DND-41 (cell line): ENCODE measurements around the gene DUSP15.
"Not testable (repeated sequence)": the region's sequence is repeated elsewhere in the genome, so short reads cannot be mapped to it uniquely, and the experiment has no call there.

Experiments used
- EZH2 ChIP-seq: IDR thresholded peaks from 3 replicates; pipeline ENCODE4 v1.6.1; 2012; ENCODE audit warnings: borderline replicate concordance, low read depth, mild to moderate bottlenecking, moderate library complexity, low read length, inconsistent platforms; ENCODE audit not compliant: severe bottlenecking
- TF ChIP-seq, protein P1 (sequence below): IDR thresholded peaks from 2 replicates; pipeline ENCODE4 v1.5.1; 2012; ENCODE audit warnings: borderline replicate concordance, low read length, moderate library complexity, mild to moderate bottlenecking; ENCODE audit not compliant: poor library complexity, severe bottlenecking; ENCODE audit errors: extremely low read depth

DNA sequence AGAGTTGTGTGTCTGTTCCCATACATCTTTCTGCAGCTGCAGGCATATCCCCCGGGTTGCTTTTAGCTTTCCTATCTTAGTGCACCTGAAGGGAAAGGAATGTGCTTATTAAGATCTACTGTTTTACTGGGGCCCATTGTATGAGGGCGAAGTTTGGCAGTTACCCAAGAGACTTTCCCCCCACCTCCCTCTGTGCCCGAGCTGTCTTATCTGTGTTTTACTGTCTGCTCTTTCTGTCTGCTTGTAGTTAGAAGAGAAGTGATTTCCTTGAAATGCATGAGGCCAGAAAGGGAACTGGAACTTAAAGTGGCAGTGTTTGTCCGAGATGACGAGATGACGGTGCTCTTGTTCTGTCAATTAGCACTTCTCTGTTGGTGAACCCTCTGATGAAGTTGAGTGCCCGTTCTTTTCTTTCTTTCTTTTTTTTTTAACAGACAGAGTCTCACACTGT is 47.7 kb upstream of the DUSP15 start:
- TF ChIP-seq, protein P1, sequence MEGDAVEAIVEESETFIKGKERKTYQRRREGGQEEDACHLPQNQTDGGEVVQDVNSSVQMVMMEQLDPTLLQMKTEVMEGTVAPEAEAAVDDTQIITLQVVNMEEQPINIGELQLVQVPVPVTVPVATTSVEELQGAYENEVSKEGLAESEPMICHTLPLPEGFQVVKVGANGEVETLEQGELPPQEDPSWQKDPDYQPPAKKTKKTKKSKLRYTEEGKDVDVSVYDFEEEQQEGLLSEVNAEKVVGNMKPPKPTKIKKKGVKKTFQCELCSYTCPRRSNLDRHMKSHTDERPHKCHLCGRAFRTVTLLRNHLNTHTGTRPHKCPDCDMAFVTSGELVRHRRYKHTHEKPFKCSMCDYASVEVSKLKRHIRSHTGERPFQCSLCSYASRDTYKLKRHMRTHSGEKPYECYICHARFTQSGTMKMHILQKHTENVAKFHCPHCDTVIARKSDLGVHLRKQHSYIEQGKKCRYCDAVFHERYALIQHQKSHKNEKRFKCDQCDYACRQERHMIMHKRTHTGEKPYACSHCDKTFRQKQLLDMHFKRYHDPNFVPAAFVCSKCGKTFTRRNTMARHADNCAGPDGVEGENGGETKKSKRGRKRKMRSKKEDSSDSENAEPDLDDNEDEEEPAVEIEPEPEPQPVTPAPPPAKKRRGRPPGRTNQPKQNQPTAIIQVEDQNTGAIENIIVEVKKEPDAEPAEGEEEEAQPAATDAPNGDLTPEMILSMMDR, result not testable (repeated sequence)
- TF ChIP-seq EZH2, result not testable (repeated sequence)
